Fibroblast of skin of scalp (primary cell): ENCODE data around the gene LNX2. TPM values are rescaled to one million over a fixed set of nuclear protein-coding genes. Genes with fewer than 3 reads are reported as not detected.
A peak's percentile ranks its signal among the peaks of the same experiment; 100 is the strongest.

Source experiments
- DNase-seq: peaks from one replicate; pipeline ENCODE4 v3.0.0-alpha.2; 2013
- polyA plus RNA-seq, 2 experiments: library from polyadenylated mRNA; unstranded; fragments of 120-200 nt; gene quantifications; one replicate each; pipeline ENCODE4 v1.2.1, GENCODE V29; 2013; ENCODE audit not compliant: insufficient read length in 2 of 2

LNX2 gene
- 4.6 TPM for polyA plus RNA-seq (2013, experiment 1 of 2; ENCODE audit: insufficient read length)
- polyA plus RNA-seq (2013, experiment 2 of 2; ENCODE audit: insufficient read length), result 5.0 TPM

DNA sequence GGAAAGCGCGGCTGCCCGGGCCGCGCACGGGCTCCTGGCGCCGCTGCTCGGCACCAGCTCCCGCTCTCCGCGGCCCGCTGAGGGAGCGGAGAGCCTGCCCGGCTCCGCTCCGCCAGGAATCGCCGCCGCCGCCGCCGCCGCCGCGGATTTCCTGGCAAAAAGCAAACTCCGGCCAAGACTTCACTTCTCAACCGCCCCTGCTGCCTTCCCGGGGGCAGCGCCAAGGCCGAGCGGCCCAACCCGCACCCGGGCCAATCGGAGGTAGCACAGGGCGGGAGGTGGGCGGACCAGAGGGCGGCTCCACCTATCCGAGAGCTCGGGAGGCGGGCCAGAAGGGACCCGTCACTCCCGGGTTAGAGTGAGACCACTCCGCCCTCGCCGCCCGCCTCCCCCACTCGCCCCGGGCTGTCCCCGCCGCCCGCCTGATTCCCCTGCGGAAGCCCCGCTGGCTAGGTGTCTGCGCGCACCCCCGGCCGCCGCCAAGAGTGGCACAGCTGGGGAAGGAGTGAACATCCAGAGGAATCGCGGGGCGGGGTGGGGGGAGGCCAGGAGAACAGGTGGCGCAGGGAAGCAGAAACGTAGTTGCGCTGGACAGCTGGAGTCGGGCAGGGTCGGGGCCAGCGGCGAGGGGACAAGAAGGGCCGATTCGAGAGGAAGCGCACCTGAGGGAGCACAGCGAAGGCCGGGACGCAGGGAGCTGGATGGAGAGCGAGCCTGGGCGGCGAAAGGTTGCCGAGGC, at the start of gene LNX2:
LNX2 (minus strand) TSS at position 153 of the 739 bp plus-strand sequence. CDS start 38,826 bp downstream, outside the sequence.
- DNase-seq, result peak; percentile 98

DNA sequence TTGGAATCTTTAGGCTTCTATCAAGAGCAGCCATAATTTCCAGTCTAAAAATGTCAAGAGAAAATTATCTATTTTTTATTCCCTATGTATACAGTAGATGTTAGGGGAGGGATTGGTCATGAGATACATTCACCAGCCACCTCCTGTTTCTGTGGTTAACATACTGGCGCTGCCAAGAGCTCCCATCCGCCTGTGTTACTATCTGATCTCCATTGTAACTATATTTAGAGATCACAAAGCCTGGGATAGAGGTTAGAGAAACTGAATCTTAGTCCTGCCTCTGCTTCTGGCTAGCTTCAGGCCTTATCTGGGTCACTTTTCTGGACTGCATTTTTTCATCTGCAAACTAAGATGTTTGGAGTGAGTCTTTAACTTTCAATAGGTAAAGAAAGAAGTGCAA, 47.6 kb upstream of the LNX2 start:
- no peak for DNase-seq

DNA sequence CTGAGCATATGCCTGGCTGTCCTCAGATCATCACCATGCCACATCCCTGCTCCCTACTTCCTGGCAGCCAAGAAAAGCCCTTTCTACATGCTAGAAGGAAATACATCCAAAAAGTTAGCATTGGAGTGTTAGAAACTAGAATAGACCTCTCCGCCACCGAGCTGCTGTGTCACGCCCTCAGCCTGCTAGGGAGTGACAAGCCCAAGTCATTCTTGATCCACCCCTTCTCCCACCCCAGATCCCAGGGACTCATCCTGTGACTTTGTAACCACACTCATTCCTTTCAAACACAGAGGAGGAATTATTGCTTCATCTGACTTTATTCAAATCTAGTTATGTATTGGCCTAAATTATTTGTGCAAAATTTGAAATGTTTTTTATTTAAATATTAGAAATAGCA, 46.6 kb upstream of the LNX2 start:
- DNase-seq, result no peak

DNA sequence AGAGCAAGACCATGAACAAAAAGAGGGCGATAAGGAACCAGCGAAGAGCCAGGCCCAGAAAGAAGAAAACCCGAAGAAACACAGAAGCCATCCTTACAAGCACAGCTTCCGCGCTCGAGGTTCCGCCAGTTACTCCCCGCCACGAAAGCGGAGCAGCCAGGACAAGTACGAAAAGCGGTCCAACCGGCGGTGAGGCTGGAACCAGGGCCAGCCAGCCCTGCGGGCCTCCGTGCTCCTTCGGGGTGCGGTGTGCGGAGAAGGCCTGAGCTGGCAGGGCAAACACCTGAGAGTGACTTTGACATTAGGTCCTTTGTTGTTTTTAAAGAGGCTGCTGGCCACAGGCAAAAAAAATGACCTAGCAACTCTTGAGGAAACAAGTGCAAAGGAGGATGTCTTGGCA, 45.4 kb upstream of the LNX2 start:
- no peak for DNase-seq

DNA sequence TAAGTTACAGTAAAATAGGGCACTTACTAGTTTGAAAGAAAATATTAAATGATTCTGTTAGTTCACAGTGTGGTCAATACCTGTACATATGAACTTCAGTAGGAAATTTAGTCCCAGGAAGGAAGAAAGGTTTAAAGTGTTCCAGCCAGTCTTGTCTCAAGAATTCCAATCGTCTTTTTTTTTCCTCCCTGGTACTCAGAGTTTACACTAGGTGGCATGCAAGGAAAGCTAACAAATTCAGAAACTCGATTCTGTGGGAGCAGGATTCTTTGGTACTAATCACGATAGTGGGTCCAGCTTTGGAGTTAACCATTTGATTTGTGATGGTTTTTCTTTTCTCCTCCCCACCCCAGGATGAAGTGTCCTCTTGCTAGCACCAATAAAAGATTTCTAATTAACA, 45.0 kb upstream of the LNX2 start:
- DNase-seq, result no peak

DNA sequence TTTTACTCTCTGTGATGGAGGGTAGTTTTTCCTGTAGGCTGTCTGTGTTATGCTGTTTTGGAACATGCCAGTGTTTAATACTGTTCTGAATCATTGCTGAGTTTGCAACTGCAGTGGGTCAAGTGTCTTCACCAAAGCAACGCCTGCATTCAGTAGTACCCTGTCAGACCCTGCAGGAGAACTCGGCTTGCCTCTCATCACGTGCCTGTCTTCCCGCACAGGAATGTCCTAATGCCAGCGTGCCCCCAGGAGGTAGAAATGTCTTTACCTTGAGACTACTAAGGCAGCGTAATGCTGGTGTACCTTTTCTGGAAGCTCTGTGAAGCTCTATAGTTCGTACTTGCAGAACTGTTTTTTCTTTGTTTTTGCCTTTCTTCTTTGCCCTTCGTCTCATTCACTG, 43.6 kb upstream of the LNX2 start:
- DNase-seq, result no peak

DNA sequence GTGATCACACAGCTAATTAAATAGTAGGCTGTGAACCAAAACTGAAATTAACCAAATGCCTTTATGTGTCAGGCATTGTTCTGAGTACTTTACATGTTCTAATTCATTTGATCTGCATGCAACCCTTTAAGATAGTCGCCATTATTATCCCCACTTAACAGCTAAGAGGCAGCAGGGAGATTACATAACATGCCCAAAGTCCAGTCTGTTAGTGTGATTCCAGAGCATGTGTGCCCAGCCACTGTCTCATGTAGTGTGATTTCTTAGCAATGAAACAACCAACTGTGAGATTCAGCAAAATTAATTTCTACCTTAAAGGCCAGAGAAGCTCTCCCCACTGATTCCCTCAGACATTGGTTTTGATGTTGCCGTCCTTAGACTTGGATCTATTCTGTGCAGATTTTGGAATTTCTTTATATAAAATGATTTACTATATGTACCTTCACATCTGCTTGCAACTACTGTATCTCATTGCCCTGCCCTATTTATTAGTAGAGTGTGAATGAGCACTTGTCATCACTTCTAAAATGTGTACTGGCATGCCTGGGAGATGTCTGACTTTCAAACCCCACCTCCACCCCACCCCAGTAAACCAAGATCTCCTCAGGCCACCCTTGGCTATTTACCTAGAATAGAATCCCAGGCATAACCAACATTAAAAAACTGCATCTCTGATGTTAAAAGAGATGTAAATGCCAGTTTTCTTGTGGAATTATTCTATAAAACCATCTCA, 42.6 kb upstream of the LNX2 start:
- DNase-seq, result no peak

DNA sequence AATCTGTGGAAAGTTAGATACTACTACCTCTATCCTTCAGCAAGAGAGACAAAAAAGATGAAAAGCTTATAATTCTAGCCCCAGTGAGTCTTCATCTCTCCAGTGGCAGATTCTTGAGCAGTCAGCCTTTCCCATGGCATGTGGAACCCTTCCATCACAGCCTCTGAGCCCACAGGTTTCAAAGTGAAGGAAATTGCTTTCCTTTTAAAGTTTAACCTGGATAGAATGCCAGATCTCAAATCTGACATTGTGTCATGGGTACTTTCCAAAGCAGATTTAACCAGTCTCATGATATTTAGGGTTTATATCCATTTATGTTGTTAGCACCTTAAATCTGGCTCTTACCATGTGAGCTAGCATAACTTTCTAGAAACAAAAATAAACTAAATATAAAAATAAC, 40.7 kb upstream of the LNX2 start:
- DNase-seq, result no peak

DNA sequence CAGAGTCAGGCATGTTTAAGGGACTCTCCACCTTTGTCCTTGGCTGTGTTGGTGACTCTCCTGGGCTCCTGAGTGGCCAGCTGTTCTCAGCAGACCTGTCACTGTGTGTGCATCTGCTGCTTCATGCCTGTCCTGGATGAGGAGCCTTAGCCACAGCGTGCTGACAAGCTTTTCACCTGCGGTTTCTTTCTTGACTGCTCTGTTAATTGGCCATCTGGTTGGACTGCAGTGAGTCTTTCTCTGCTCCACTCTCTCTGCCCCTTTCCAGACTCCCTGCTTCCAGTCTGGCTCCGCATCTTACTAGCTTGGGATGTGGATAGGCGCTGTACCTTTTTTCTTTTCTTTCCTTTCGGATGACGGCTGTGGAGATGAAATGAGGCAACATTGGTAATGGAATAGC, 40.2 kb upstream of the LNX2 start:
- no peak for DNase-seq

DNA sequence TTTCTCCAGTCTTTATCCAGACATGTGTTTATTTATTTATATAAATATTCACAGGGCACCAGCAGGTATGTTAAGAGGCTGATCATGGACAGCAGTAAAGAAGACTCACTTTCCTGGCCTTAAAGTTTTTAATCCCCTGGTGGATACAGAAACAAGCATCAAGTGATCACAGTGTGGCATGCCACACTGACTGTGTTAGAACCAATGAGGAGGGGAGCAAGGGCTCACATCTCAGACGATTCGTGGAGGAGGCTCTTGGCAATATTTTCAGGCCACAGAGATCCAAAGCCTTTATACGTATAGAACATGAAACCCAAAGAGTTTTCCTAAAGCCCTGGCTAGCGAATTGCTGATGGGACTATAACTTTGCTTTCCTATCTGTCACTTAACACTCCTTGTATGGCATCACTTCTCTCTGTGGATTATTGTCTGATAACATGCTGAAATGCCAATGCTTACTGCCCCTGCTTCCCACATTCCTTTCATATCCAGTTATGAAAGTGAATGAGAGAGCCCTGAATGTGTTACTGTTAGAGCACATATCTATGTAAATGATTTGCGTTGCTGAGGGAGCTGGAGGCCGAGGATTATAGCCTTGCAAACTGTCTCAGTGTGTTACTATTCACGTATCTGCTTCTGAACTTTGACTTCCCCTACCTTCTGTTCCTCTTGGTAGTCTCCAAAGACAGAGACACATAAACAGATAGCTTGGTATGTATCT, 39.0 kb upstream of the LNX2 start:
- peak; percentile 34 for DNase-seq

DNA sequence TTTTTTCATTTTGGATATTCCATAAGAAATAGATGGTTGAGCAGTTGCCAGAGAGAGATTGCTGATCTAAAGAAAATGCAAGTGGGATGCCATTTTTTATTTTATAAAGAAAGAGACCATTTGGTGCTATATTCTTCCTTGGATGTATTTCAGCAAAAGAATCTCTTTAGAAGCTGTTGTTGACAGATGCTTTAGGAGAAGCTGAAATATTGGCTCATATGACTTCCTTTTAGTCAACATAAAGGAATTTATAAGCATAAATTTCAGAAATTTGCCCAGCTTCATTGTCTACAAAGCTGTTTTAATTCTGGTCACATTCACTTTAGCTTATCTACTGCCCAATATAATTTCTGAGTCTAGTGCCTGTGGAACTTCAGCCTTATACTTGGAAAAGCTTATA, 38.2 kb upstream of the LNX2 start:
- peak; percentile 68 for DNase-seq

DNA sequence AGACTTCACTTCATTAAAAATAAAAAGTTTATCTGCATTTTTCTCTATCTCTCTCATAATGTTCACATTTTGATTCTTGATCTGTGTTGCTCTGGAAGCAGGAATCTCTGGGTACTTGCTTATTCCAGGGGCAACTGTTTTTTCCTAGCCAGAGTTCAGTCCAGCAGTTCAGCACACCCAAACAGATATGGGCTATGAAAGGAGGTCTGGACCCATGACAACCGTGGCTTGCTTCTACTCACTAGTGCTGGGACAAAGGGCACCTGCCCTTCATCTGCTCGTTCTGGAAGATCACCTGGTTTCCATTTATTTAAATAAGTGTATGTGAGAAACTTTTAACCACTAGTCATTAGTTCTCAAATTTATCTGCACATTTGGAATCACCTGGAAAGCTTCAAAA, 37.4 kb upstream of the LNX2 start:
- DNase-seq, result no peak

DNA sequence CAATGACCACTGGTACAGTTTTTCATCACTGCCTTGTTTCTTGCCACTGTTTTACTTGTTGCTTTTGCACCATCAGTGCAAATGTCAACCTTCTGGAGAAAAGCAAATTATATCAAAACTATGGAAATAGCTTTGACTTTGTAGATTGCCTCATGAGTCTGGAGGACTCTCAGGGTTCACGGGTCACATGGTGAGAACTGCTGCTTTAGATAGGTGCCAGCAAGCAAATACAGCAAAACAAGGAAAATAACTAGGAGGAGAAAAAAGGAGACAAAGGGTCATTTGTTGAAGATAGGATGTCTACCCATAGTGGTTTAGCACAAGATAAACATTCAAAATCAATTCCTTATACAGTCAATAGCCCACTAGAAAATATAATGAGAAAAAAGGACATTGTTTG, 34.5 kb upstream of the LNX2 start:
- DNase-seq, result no peak

DNA sequence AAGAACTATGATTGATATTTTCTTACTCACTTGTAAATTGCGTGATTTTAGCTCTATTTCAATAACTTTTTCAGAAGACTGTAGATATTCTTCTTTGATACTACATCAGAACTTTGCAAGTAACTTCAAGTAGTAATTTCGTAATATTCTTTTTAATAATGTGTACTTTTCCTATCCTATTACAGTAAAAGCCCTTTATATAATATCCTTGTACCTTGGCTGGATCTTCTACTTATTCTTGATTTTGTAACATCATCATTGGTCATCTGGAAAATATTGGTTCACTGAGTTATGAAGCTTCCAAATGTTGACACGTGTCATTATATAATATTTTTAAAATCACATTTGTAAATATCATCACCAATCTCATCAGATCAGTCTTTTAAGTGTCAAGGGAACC, 33.7 kb upstream of the LNX2 start:
- no peak for DNase-seq

DNA sequence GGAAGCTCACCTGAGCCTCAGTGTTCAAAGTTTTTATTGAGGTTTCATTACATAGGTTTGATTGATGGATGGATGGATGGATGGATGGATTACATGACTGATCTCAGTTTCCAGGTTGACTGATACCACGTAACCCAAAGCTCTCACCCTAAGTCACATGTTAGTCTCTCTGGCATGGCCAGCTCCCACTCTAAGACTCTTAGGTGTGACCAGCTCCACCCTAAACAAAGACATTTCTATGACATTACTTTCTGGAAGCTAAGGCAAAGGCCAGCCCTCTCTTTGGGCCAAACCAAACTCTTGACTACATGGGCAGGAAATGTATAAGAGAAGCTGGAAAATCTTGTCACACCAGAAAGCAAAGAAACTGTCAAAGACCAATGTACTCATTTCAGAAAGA, 30.0 kb upstream of the LNX2 start:
- DNase-seq, result no peak

DNA sequence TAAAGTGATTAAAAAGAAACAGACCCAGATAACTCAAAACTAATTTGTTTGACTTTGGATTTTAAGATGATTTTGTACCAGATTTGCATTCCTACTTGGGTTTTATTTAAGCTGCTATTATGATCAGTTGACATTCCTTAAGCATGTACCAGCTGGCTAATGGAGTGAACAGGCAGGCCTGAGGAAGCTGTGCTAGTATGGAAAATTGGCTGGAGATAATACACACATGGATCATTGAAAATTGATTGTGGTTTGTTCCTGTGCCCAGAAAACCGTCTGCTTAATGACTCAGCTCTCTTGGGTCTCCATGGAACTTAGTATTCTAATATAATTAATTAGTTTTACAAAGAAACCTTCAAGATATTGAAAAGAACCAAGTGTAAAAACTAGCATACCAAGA, 24.0 kb upstream of the LNX2 start:
- DNase-seq, result peak; percentile 71

DNA sequence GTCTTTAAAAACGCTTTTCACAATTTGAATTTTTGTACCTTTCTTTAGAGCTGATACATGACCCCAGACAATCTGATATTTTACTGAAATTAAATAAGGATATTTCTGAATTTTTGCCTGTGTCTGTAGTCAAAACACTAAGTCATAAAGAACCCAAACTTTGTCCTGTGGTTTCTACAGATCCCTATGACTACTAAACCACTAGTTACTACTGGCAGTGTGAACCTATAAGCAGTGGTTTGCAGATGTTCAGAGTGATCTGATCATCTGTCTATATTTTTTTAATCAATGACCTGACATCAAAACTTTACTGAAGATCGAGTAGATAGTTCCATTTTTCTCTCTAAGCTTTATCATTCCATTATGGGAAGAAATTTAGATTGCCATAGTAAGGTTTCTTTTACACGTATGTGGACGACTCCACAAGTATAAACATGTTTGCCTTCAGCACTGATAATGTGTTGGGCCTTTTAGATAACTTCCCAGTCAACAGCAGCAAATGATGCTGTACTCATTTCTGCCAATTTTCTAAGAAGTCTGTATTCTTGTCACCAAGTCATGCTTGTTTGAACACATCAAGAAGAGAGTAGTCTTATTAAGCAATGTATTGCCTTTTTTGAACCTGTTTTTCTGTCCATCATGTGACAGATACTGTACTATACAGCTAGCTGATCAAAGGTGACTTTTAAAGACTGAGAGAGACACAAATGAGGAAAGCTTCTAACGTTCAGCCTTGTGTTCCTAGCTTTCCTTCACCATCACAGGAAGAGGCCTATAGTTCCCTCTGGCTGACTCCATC, 23.2 kb upstream of the LNX2 start:
- no peak for DNase-seq

DNA sequence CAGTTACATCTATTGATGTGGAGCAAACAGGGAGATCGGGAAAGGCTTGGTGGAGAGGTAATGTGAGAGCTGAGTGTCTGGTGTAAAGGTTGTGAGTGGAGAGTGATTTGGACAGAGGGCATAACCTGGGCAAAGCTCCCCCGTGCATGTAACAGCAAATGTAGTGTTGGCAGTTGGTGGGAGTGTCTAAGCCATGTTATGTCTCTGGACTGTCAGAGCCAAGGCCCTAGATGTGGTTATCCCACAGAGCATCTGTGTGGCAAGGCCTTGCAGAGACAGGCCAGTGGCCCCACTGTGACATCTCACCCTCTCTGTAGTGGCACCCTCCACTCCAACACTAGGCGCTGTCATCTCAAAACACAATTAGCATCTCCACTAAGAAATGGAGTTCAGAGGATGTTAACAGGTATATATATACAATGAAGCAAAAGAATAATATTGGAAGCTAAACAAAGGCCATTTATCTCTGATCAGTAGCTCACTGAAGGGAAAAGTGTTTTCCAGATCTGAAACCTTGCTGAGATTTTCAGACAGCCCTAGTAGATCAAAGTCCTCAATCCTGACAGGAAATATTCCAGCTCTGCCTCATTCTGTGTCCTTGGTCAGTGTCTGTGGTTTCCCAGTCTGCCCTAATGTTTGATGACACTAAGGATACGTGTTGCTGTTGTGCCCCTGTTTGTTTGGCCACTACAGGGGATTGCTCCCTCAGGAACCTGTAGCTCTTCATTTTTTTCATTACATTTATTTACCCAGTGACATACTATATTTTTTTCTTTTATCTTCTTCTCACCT, 21.6 kb upstream of the LNX2 start:
- DNase-seq, result no peak

DNA sequence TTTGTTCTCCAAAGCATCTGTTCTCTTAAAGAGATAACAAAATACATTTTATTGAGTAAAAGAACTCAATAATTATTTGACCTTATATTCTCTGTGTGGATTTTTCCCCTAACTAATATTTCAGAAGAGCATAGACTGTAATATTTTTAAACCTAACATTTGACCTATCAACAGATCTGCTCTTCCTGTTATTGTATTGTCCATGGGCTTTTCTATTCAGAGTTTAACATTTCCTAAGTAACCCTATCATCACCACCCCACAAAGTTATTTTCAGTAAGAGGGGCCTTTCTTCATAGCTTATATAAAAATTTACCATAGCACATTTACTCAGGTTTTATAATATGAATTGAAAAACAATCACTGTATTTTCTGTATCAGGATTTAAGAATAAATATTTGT, 18.9 kb upstream of the LNX2 start:
- no peak for DNase-seq

DNA sequence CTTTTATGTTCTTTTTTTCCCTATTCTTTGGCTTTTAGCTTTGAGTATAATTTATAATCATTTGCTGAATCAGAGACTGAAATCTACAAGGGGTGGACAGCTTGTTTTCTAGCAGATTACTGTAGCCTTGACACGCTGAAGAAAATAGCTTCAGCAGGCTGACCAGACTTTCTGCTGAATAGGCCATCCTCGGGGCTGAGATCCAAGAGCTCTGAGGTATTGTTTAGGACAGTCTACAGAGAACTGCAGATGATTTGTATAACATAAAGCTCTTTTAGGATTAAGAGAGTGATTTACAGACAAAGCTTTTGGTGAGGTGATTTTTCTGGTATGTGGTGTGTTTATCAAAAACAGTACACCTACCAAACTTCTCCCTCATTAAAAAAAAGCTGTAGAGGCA, 18.2 kb upstream of the LNX2 start:
- DNase-seq, result no peak

DNA sequence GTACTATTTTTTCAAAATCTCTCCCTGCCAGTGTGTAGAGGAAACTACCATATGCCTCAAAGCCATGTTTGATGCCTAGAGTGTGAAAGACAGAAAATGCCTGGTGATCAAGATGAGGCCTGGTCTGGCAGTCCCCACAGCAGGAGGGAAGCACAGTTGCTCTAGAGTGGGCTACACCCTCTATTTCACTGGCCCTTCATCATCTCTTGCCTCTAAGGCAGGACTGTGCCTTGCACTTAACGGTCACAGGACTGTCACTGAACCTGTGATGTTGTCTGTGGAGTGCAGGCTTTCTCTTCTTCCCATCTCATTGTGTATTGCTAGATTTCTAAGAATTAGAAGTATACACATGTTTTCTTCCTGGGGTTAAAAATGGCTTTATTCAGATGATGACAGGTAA, 17.7 kb upstream of the LNX2 start:
- no peak for DNase-seq

DNA sequence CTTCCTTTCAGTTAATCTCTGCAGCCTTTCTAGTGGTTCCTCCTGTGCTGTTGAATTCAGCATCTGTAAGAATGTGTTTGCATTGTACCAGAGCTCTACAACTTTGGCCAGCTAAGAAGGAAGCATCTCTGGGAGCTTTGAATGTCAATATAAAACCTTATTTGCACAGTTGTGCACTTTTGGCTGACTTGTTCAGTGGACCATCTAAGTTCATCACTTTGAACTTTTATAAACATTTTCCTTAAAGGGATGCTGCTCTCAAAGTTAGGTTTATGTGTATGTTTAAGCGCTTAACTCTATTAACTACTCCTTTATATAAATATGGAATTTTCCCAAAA, 16.9 kb upstream of the LNX2 start:
- no peak for DNase-seq
